Measurements from ENCODE around the gene CHST13.

CHST13 gene

GRCh38 chr3:126542340-126543241 is 18.6 kb downstream of the CHST13 start:
- DNase-seq: no peak

GRCh38 chr3:126543457-126544061 is 19.6 kb downstream of the CHST13 start:
- DNase-seq: no peak

- no peak for DNase-seq
These were observed 20.8 kb downstream of the CHST13 start for GRCh38 chr3:126544596-126545281.

- DNase-seq: no peak
These were observed 21.6 kb downstream of the CHST13 start for GRCh38 chr3:126545544-126545943.

- no peak for DNase-seq
These were observed 22.1 kb downstream of the CHST13 start for GRCh38 chr3:126546013-126546412.

- no peak for DNase-seq
These were observed 22.7 kb downstream of the CHST13 start for GRCh38 chr3:126546549-126547239.

- no peak for DNase-seq
These were observed 23.8 kb downstream of the CHST13 start for GRCh38 chr3:126547721-126548120.

- DNase-seq: no peak
These were observed 24.9 kb downstream of the CHST13 start for GRCh38 chr3:126548556-126549466.

GRCh38 chr3:126549861-126550487 is 26.0 kb downstream of the CHST13 start:
- no peak for DNase-seq

- DNase-seq: no peak
These were observed 26.6 kb downstream of the CHST13 start for GRCh38 chr3:126550488-126551051.

GRCh38 chr3:126551121-126551838 is 27.3 kb downstream of the CHST13 start:
- DNase-seq: no peak

- no peak for DNase-seq
These were observed 28.1 kb downstream of the CHST13 start for GRCh38 chr3:126551839-126552687.

GRCh38 chr3:126552688-126553283 is 28.8 kb downstream of the CHST13 start:
- no peak for DNase-seq

- no peak for DNase-seq
These were observed 29.5 kb downstream of the CHST13 start for GRCh38 chr3:126553284-126554084.

- no peak for DNase-seq
These were observed 30.9 kb downstream of the CHST13 start for GRCh38 chr3:126554560-126555525.

- no peak for DNase-seq
These were observed 32.1 kb downstream of the CHST13 start for GRCh38 chr3:126555795-126556636.
